Measurements from ENCODE around the gene CHSY3.

CHSY3 gene

DNA sequence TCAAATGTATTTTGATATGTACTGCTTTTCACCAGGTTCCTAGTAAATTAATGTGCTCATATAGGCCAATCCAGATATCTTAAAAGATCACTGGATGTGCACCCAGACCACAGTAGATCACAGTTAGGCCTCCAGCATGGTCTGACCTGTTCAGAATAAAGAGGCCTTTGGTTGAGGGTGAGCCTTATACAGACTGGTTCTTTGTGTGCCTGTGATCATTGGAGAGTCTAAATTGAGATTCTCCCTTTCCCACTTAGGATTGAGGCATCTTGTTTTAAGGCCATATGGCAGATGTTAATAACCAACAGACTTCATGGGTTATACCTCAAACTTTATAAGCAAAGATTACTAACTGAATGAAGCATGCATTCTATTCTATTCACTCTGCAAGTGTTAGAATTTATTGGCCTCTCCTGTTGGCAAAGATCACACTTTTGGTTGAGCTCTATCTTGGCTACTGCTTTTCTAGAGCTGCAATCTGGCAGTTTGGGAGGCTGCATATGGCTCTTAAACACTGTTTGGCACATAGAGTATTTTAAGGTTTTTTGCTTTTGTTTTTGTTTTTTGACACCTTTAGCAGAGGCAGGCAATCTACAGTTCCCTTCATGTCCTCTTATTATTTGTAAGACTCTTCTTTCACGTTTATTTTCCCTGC is 8.5 kb downstream of the CHSY3 start:
- TF ChIP-seq POLR2A (IDR thresholded peaks at IDR 0.05; ENCODE audit: low read length), result no peak
- no peak for TF ChIP-seq GATA1 (IDR thresholded peaks at IDR 0.05; ENCODE audit: low read depth, low read length)
- no peak for DNase-seq

DNA sequence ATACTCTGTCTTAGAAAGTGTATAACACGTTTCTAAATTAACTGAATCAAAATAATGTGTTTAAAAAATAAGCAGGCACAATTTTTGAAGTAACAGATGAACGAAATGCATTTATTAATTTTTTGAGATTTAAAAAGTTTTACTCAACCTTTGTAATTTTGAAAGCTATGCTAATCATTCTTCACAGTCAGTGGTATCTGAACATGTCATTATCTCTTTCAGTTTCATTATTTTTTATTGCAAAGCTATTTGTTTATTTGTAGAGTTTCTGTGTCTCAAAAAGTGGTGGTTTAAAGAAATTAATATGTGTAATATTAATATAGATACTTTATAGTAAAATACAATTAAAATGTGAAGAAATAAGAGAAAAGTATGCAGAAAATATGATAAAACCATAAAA is 11.2 kb downstream of the CHSY3 start:
- no peak for TF ChIP-seq GATA1 (IDR thresholded peaks at IDR 0.05; ENCODE audit: low read depth, low read length)
- no peak for TF ChIP-seq POLR2A (IDR thresholded peaks at IDR 0.05; ENCODE audit: low read length)
- DNase-seq, result no peak

DNA sequence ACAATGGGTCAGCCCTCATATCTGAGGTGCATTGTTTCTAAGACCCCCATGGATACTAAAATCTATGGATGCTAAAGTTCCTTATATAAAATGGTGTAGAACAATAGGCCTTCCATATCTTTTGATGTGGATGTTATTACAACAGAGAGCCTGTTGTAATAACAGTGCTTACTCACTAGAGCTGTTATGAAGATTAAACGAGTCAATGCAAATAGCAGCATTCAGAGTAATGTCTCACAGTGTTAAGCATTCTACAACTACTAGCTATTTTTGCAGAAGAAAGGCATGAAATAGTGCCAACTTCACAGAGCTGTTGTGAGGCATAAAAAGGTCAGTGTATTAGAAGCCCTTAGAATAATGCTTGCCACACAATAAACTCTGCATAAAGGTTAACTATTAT is 13.0 kb downstream of the CHSY3 start:
- no peak for DNase-seq
- TF ChIP-seq POLR2A (IDR thresholded peaks at IDR 0.05; ENCODE audit: low read length) (no peak), GATA1 (IDR thresholded peaks at IDR 0.05; ENCODE audit: low read depth, low read length) (no peak)

DNA sequence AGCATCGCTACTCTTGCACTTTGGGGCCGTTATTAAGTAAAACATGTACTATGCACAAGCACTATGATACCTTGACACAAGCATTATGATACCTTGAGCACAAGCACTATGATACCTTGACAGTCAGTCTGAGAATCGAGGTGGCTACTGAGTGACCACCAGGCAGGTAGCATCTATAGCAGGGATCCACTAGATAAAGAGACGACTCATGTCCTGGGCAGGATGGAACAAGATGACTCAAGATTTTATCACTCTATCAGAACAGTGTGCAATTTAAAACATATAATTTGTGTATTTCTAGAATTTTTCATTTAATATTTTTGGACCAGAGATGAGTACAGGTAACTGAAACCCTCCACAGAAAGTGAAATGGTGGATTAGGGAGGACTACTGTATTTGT is 16.9 kb downstream of the CHSY3 start:
- TF ChIP-seq GATA1 (IDR thresholded peaks at IDR 0.05; ENCODE audit: low read depth, low read length) (no peak), POLR2A (IDR thresholded peaks at IDR 0.05; ENCODE audit: low read length) (no peak)
- DNase-seq, result no peak

DNA sequence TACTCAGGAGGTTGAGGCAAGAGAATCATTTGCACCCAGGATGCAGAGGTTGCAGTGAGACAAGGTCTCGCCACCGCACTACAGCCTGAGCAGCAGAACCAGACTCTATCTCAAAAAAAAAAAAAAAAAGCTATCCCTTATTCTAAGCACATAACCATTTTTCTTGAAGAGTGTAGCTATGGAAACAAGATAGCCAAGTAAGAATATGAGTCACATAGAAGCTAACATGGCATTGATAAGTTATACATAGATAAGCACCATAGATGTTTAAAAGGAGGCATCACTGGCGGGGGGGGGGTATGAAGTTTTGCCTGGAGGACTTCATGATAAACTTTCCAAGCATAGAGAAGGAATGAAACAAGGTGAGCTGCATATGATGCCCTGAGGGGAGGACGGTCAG is 26.0 kb downstream of the CHSY3 start:
- peak in 1 of 2 experiments; percentile 13 for DNase-seq
- TF ChIP-seq POLR2A (IDR thresholded peaks at IDR 0.05; ENCODE audit: low read length), result no peak
- no peak for TF ChIP-seq GATA1 (IDR thresholded peaks at IDR 0.05; ENCODE audit: low read depth, low read length)

DNA sequence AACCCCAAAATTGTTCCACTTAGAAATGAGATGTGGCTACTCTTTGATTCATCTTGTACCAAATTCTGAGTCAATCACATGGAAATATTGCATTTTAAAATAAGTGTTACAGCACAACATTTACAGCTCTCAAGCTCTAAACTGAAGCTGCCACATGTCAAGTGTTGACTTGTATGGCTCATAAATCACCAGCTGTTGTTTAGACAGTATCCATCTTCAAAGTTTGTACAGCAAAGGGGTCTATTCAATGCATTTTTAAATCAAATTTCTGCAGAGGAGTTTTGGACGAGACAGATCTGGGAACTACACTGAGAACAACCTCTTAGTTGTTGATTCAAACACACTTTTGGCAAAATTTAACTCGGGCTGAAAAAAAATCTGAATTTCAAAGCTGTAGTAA is 31.4 kb downstream of the CHSY3 start:
- TF ChIP-seq POLR2A (IDR thresholded peaks at IDR 0.05; ENCODE audit: low read length) (no peak), GATA1 (IDR thresholded peaks at IDR 0.05; ENCODE audit: low read depth, low read length) (no peak)
- no peak for DNase-seq

DNA sequence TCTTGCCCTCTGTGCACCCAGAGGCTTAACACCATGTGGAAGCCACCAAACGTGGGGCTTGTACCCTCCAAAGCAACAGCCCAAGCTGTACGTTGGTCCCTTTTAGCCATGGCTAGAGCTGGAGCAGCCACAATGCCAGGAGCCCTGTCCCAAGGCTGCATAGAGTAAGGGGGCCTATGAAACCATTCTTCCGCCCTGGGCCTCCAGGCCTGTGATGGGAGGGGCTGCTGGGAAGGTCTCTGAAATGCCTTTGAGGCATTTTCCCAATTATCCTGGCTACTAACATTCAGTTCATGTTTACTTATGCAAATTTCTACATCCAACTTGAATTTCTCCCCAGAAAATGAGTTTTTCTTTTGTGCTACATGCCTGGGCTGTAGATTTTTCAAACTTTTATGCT is 33.8 kb downstream of the CHSY3 start:
- DNase-seq, result no peak

DNA sequence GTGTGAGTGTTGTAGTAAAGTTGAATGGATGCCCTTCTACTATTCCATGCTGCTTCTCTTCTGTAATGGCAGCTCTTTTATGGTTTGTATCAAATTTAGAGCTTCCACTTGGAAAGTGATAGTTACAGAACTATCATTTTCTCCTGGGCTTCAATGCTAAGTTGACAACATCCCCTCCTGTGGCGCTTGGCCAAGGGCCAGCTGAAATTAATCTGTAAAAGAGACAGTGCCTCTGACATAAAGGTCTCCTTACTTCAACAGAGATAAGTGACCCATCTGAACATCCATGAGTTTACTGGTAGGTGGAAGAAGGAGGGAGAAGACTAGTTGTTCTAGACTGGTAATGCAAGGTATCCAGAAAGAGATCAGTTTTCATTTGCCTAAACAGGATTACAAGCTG is 39.7 kb downstream of the CHSY3 start:
- no peak for DNase-seq
- no peak for TF ChIP-seq GATA1 (IDR thresholded peaks at IDR 0.05; ENCODE audit: low read depth, low read length)
- no peak for TF ChIP-seq POLR2A (IDR thresholded peaks at IDR 0.05; ENCODE audit: low read length)

More for the DNA sequence above, 33.8 kb downstream of the CHSY3 start:
- no peak for TF ChIP-seq POLR2A (IDR thresholded peaks at IDR 0.05; ENCODE audit: low read length)
- TF ChIP-seq GATA1 (IDR thresholded peaks at IDR 0.05; ENCODE audit: low read depth, low read length), result no peak

DNA sequence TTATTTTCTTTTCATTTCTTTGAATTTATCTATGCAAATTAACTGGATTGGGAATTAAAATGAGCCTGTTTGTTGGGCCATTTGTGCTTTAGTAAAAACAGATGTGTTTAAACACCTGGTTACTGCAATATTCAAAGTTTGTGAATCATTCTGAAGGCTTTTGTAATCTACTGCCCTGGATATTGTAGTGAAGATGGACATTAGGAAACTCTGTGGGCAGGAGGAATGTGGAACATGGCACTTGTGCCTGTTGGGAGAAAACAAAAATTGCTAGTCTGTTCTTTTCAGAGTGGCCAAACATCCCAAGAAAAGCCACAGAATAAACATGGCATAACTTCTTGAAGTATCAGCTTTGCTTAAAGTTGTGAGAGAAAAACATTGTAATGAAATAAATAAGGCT is 40.8 kb downstream of the CHSY3 start:
- no peak for TF ChIP-seq POLR2A (IDR thresholded peaks at IDR 0.05; ENCODE audit: low read length)
- no peak for TF ChIP-seq GATA1 (IDR thresholded peaks at IDR 0.05; ENCODE audit: low read depth, low read length)
- no peak for DNase-seq

DNA sequence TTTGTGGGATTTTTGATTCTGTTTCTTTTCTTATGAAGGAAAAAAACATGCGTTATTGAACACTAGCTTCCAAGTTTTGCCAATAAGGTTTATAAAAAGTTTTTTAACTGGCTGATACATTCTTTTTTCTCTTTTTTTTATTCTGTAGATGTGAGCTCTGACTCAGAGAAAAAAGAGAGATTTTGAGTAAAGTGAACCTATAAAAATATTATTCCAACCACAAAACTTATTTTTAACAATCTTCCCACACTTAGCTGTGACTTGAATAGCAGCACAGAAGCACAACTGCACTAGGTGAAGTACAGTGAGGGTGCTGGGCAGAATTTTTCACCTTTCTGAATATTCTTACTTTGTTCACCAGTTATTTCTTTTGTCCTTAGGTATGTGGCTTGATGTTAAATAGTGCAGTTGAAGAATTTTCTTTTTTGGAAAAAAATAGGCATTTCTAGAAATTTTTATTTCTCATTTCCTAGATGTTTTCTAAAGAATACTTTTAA is 41.6 kb downstream of the CHSY3 start:
- TF ChIP-seq POLR2A (IDR thresholded peaks at IDR 0.05; ENCODE audit: low read length) (no peak), GATA1 (IDR thresholded peaks at IDR 0.05; ENCODE audit: low read depth, low read length) (no peak)
- DNase-seq, result no peak

DNA sequence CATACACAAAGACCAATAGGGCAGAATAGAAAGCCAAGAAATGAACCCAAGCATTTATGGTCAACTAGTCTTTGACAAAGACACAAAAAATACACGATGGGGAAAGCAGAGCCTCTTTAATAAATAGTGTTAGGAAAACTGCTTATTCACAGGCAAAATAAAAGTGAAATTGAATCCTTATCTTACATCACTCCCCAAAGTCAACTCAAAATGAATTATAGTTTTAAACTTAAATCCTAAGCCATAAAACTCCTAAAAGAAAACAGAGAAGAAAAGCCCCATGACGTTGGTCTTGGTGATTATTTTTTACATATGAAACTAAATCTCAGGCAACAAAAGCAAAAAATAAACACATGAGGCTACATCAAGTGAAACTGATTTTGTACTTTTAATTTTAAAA is 46.8 kb downstream of the CHSY3 start:
- no peak for TF ChIP-seq GATA1 (IDR thresholded peaks at IDR 0.05; ENCODE audit: low read depth, low read length)
- TF ChIP-seq POLR2A (IDR thresholded peaks at IDR 0.05; ENCODE audit: low read length), result no peak
- no peak for DNase-seq

DNA sequence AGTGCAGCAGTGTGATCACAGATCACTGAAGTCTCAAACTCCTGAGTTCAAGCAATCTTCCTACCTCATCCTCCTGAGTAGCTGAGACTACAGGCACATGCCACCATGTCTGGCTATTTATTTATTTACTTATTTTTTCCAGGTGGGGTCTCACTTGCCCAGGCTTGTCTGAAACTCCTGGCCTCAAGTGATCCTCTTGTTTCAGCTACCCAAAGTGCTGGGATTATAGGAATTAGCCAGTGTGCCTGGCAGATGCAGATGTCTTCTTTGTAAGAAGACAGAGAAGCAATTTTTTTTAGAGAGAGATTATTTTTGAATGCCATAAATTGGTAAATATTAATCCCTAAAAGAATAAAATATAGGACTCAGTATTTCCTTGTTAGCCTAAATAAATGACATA is 54.3 kb downstream of the CHSY3 start:
- TF ChIP-seq GATA1 (IDR thresholded peaks at IDR 0.05; ENCODE audit: low read depth, low read length), result no peak
- no peak for TF ChIP-seq POLR2A (IDR thresholded peaks at IDR 0.05; ENCODE audit: low read length)
- no peak for DNase-seq

DNA sequence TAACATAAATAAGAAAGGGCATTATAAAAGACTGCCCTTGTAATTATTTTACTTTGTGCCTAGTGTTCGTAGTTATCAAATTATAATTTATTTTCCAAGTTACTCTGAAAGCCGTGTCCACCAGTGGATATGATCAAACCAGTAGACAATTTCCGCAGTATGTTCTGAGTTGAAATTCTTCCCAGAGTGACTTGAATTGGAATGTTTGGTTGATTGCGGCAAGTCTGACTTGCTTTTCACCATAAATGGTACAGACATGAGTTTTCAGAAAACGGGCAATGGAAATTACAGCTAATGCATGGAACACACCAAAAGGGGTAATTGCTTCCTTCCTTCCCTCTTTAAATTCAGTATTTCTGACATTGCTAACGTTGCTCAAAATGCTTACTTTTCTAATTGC is 56.6 kb downstream of the CHSY3 start:
- DNase-seq, result no peak
- TF ChIP-seq GATA1 (IDR thresholded peaks at IDR 0.05; ENCODE audit: low read depth, low read length) (no peak), POLR2A (IDR thresholded peaks at IDR 0.05; ENCODE audit: low read length) (no peak)

DNA sequence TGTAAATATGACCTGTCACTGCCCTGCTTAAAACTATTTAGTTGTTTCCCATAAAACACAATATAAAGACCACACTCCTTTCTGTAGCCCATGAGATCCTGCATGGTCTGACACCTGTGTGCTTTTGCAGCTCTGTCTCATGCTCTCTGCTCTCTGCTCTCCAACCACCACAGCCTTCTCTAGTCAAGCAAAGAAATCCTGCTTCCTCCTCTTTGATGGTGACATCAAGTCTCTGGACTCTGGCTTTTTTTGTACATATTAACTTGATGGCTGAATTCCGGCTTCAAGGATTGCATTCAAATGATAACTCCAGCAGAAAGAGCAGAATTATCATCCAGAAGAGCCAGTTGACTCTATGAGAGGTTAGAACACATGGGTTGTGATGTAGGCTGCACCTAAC is 58.2 kb downstream of the CHSY3 start:
- TF ChIP-seq POLR2A (IDR thresholded peaks at IDR 0.05; ENCODE audit: low read length) (no peak), GATA1 (IDR thresholded peaks at IDR 0.05; ENCODE audit: low read depth, low read length) (no peak)
- no peak for DNase-seq

DNA sequence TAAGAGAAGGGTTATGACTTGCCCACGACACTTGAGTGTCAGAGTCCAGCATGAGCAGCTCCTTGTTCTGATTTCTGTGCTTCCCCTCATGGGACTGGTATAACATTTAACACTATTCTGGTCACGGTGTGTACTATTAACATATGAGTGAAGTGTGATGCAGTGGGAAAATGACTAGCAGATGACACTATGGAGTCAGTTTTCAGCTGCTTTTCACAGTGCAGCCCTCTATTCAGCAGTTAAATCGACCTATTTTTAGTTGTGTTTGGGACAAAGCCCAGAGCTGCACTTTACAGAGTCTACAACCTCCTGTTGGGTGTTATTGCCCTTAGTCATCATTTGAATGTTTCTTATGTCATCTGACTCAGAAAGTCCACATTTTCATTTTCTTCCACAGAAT is 59.1 kb downstream of the CHSY3 start:
- no peak for TF ChIP-seq GATA1 (IDR thresholded peaks at IDR 0.05; ENCODE audit: low read depth, low read length)
- TF ChIP-seq POLR2A (IDR thresholded peaks at IDR 0.05; ENCODE audit: low read length), result no peak
- no peak for DNase-seq
